Kidney epithelial cell (primary cell): ENCODE measurements around the gene CDON. TPM values are rescaled to one million over a fixed set of nuclear protein-coding genes. Genes with fewer than 3 reads are reported as not detected.

Source experiments
- DNase-seq: peaks from one replicate; pipeline ENCODE4 v3.0.0-alpha.2; 2010; ENCODE audit warnings: low read depth
- H3K27me3 ChIP-seq: 2 replicates; pipeline ENCODE4 v1.6.0; 2011; ENCODE audit warnings: low read length; ENCODE audit not compliant: control insufficient read depth, insufficient read depth
- H3K36me3 ChIP-seq: 2 replicates; pipeline ENCODE4 v1.5.1; 2011; ENCODE audit warnings: low read length; ENCODE audit not compliant: control insufficient read depth, insufficient read depth
- H3K4me3 ChIP-seq: 2 replicates; pipeline ENCODE4 v1.5.1; 2011; ENCODE audit warnings: low read depth, mild to moderate bottlenecking, control low read depth, low read length
- total RNA-seq: library from RNA; depleted of rRNA; stranded (reverse); fragments of >200 nt; gene quantifications from 2 replicates; pipeline ENCODE4 v1.2.3, GENCODE V29; 2015
- TF ChIP-seq, protein P1 (sequence below): IDR thresholded peaks from 2 replicates; pipeline ENCODE4 v1.5.1; 2011; ENCODE audit warnings: mild to moderate bottlenecking, moderate library complexity, low read length, control low read depth, inconsistent platforms; ENCODE audit not compliant: insufficient read depth, poor library complexity, severe bottlenecking

Gene CDON
- total RNA-seq, 1 donor from 2014 or later, result 10.4 TPM

DNA sequence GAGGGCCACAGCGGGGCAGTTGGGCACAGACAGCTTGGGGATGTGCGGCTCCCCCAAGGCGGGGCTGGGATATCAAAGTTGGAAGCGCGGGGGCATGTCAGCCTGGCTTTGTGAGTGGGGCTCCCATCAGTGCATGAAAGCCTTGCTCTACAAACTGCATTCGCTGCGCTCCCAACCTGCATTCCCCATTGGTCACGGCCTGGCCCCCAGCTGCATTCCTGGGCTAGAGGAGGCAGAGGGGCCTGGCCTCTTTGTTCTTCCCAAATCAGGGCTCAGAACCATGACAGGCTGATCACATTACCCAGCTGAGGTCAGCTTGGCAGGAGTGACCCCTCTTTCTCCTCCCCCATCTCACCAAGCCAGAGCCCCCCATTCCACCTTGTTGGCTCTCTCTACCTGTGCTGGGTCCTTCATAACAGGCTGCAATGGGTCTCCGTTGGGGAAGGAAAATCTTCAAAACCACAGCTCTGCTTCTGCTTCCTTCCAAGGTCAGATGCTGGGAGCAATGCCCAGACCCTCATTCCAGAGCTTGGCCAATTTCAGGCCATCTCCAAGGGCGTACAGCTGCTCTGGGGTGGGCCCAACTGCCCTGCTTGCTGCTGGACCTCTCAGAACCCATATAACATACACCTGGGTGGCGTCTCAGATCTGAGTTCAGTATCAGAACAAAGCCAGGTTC, 38.7 kb upstream of the CDON start:
- no peaks in the 10 kb centered on the region for H3K36me3 ChIP-seq
- H3K4me3 ChIP-seq, result no peak overlapping the region
- TF ChIP-seq, protein P1, sequence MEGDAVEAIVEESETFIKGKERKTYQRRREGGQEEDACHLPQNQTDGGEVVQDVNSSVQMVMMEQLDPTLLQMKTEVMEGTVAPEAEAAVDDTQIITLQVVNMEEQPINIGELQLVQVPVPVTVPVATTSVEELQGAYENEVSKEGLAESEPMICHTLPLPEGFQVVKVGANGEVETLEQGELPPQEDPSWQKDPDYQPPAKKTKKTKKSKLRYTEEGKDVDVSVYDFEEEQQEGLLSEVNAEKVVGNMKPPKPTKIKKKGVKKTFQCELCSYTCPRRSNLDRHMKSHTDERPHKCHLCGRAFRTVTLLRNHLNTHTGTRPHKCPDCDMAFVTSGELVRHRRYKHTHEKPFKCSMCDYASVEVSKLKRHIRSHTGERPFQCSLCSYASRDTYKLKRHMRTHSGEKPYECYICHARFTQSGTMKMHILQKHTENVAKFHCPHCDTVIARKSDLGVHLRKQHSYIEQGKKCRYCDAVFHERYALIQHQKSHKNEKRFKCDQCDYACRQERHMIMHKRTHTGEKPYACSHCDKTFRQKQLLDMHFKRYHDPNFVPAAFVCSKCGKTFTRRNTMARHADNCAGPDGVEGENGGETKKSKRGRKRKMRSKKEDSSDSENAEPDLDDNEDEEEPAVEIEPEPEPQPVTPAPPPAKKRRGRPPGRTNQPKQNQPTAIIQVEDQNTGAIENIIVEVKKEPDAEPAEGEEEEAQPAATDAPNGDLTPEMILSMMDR, result no peak
- no peak for DNase-seq
- peaks cover 10% of the 10 kb centered on the region for H3K27me3 ChIP-seq

DNA sequence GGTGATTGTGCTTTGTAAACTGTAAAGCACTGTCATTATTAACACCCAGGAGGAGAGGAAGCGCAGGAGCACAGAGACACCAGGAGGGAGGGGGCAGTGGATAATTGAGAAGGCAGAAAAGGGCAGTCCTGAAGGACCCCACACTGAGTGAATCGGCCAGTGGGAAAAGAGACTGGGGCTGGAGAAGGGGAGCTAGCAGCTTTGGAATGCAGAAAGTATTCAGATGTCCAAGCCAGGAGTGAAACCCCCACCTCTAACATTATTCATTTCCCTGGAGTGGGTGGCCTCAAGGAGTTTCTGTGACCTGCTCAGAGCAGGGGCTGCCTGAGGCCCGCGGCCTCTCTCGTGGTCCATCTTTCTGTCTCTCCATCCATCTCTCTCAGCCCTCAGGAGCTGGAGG, 38.0 kb upstream of the CDON start:
- TF ChIP-seq, protein P1, result no peak
- no peak overlapping the region for H3K4me3 ChIP-seq
- H3K36me3 ChIP-seq, result no peaks in the 10 kb centered on the region
- DNase-seq, result no peak
- H3K27me3 ChIP-seq, result peaks cover 10% of the 10 kb centered on the region

DNA sequence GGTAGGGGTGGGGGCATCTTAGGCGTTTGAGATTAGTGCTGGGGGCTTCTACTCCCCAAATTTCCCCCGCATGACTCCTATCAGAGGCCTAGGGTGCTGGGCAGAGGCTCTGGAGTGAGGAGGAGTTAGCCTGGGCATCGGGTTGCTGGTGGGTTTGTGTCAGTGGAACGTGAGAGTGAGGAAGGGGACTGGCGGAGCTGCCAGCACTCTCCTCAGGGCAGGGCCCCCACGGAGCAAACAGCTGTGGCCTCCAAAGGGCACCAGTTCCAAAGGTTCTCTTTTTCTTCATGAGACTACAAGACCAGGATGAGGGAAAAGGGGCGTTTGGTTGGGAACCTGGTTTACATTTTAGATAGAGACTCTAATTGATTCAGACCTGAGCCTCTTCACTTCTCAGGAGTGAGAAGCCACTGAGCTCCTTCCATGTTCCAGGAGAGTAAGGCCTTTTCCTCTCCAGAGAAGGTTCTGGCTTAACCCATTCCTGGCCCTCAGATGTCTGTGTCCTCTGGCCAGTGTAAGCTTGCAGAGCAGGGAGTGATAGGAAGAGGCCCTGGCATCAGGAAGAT, 35.6 kb upstream of the CDON start:
- no peak for DNase-seq
- Histone ChIP-seq H3K27me3 (peaks cover 7% of the 10 kb centered on the region), H3K4me3 (no peak overlapping the region), H3K36me3 (no peaks in the 10 kb centered on the region)
- TF ChIP-seq, protein P1, result no peak

DNA sequence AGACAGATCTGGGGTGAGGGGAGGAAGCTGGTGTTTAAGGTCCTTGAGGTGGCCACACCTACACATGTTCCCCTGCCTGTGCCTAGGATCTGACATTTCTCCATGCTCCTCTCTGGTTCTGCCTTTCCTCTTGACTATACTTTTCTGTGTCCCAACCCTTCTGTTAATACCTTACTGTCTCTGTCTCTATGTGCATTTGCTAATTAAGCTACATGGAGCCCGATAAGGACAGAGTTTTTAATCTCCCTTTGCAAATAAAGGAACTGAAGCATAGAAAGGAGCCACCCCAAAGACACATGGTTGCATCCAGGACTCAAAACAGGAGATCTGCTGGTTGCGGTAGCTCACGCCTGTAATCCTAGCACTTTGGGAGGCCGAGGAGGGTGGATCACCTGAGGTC, 33.1 kb upstream of the CDON start:
- no peak for DNase-seq
- Histone ChIP-seq H3K36me3 (no peaks in the 10 kb centered on the region), H3K4me3 (no peak overlapping the region), H3K27me3 (no peaks in the 10 kb centered on the region)
- TF ChIP-seq, protein P1, result no peak

DNA sequence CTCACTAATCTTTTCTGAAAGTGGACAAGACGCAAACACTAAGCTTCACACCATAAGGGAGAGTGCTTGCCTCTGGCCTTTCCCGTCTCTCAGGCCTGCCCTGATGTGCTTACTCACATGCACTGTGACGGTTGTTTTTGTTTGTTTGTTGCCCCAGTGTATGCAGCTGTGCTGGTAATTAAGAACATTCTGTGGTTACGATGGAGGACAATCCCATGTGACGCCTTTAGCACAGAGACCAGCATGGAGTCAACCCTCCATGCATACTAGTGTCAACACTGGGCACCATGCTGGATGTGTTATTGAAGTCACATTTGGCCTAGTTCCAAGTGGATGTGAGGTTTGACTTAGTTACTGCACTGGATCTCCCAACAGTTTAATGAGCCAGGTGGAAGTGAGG, 27.8 kb upstream of the CDON start:
- Histone ChIP-seq H3K27me3 (no peaks in the 10 kb centered on the region), H3K4me3 (no peak overlapping the region), H3K36me3 (no peaks in the 10 kb centered on the region)
- no peak for DNase-seq
- TF ChIP-seq, protein P1, result no peak

DNA sequence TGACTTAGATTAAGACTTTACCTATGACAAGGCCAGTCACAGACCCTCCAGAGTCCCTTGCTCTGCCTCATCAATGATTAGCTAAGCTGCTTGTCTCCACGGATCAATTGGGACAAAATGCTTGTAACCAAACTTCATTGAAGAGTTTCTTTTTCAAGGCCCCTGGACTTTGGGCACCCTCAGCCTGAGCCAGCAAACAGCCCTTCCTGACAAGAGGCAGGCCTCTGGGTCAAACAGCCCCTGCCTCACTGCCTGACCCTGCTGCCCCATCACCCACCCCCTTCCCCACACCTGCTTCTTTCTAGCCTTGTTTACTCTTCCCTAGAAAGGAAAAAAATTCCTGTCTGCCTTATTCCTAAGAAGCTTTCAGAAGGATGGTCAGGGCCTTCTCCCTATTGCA, 26.3 kb upstream of the CDON start:
- H3K36me3 ChIP-seq, result no peaks in the 10 kb centered on the region
- TF ChIP-seq, protein P1, result no peak
- no peak overlapping the region for H3K4me3 ChIP-seq
- no peak for DNase-seq
- H3K27me3 ChIP-seq, result no peaks in the 10 kb centered on the region
